H9 (cell line): Measurements from ENCODE around the gene TBC1D26. TPM values are rescaled to one million over a fixed set of nuclear protein-coding genes. Genes with fewer than 3 reads are reported as not detected.
"Not testable (repeated sequence)": the region's sequence is repeated elsewhere in the genome, so short reads cannot be mapped to it uniquely, and the experiment has no call there.

Source experiments
- DNase-seq: peaks from one replicate; pipeline ENCODE4 v3.0.0-alpha.2; 2017
- H2AFZ ChIP-seq: one replicate; pipeline ENCODE4 v1.6.1; 2013; ENCODE audit warnings: mild to moderate bottlenecking, low read length, control low read depth, moderate library complexity
- H2AK5ac ChIP-seq: 2 replicates; pipeline ENCODE4 v1.6.1; 2013; ENCODE audit warnings: low read length, control low read depth, mixed read lengths; ENCODE audit not compliant: insufficient read length
- H2BK120ac ChIP-seq: one replicate; pipeline ENCODE4 v1.6.1; 2013; ENCODE audit warnings: low read depth, mild to moderate bottlenecking, low read length, control low read depth, inconsistent platforms; ENCODE audit not compliant: poor library complexity, severe bottlenecking
- H2BK12ac ChIP-seq: 2 replicates; pipeline ENCODE4 v1.6.1; 2013; ENCODE audit warnings: low read length, control low read depth, mixed read lengths, low read depth; ENCODE audit not compliant: insufficient read length
- H2BK15ac ChIP-seq: 2 replicates; pipeline ENCODE4 v1.6.1; 2013; ENCODE audit warnings: low read depth, low read length, control low read depth
- H2BK20ac ChIP-seq: one replicate; pipeline ENCODE4 v1.6.1; 2013; ENCODE audit warnings: low read depth, mild to moderate bottlenecking, low read length, control low read depth, inconsistent platforms; ENCODE audit not compliant: poor library complexity, severe bottlenecking
- H2BK5ac ChIP-seq: 2 replicates; pipeline ENCODE4 v1.6.1; 2013; ENCODE audit warnings: low read length, control low read depth, mixed read lengths; ENCODE audit not compliant: insufficient read length
- H3K14ac ChIP-seq: 2 replicates; pipeline ENCODE4 v1.6.1; 2013; ENCODE audit warnings: low read length, control low read depth; ENCODE audit not compliant: insufficient read depth
- H3K18ac ChIP-seq: 2 replicates; pipeline ENCODE4 v1.6.1; 2013; ENCODE audit warnings: low read depth, mild to moderate bottlenecking, mixed read lengths, low read length, control low read depth; ENCODE audit not compliant: insufficient read length
- H3K23ac ChIP-seq: 2 replicates; pipeline ENCODE4 v1.6.1; 2013; ENCODE audit warnings: low read length, control low read depth, mixed read lengths, low read depth; ENCODE audit not compliant: insufficient read length
- H3K23me2 ChIP-seq: 2 replicates; pipeline ENCODE4 v1.6.1; 2013; ENCODE audit warnings: low read depth, mild to moderate bottlenecking, mixed read lengths, low read length, control low read depth; ENCODE audit not compliant: insufficient read length, poor library complexity, severe bottlenecking
- H3K27ac ChIP-seq: 2 replicates; pipeline ENCODE4 v1.5.1; 2013; ENCODE audit warnings: low read length, control low read depth, mixed read lengths, low read depth; ENCODE audit not compliant: insufficient read length
- H3K27me3 ChIP-seq: 2 replicates; pipeline ENCODE4 v1.6.1; 2013; ENCODE audit warnings: low read length, control low read depth, inconsistent platforms; ENCODE audit not compliant: insufficient read depth
- H3K4ac ChIP-seq: 2 replicates; pipeline ENCODE4 v1.6.1; 2013; ENCODE audit warnings: low read depth, mild to moderate bottlenecking, control low read depth, inconsistent platforms, low read length, moderate library complexity
- H3K4me1 ChIP-seq: 2 replicates; pipeline ENCODE4 v1.6.1; 2013; ENCODE audit warnings: low read length, control low read depth, inconsistent platforms; ENCODE audit not compliant: insufficient read depth
- H3K4me2 ChIP-seq: 2 replicates; pipeline ENCODE4 v1.6.1; 2013; ENCODE audit warnings: low read length, control low read depth, mixed read lengths; ENCODE audit not compliant: insufficient read length, insufficient read depth
- H3K56ac ChIP-seq: 2 replicates; pipeline ENCODE4 v1.6.1; 2013; ENCODE audit warnings: low read depth, mild to moderate bottlenecking, mixed read lengths, low read length, control low read depth; ENCODE audit not compliant: insufficient read length
- H3K79me1 ChIP-seq: 2 replicates; pipeline ENCODE4 v1.6.1; 2013; ENCODE audit warnings: low read depth, mild to moderate bottlenecking, moderate library complexity, low read length, control low read depth, inconsistent platforms; ENCODE audit not compliant: insufficient read depth, poor library complexity, severe bottlenecking
- H3K79me2 ChIP-seq: 2 replicates; pipeline ENCODE4 v1.6.1; 2013; ENCODE audit warnings: low read length, control low read depth, inconsistent platforms; ENCODE audit not compliant: insufficient read depth
- H3K9ac ChIP-seq: 2 replicates; pipeline ENCODE4 v1.6.1; 2013; ENCODE audit warnings: low read length, control low read depth, mixed read lengths; ENCODE audit not compliant: insufficient read length; ENCODE audit errors: extremely low read depth
- H3K9me3 ChIP-seq: one replicate; pipeline ENCODE4 v1.6.1; 2013; ENCODE audit warnings: low read depth, low read length, inconsistent platforms; ENCODE audit not compliant: control insufficient read depth
- H3T11ph ChIP-seq: one replicate; pipeline ENCODE4 v1.6.1; 2013; ENCODE audit warnings: mild to moderate bottlenecking, low read length, control low read depth, inconsistent platforms
- H4K20me1 ChIP-seq: one replicate; pipeline ENCODE4 v1.6.1; 2013; ENCODE audit not compliant: control insufficient read depth, insufficient read length, insufficient read depth
- H4K5ac ChIP-seq: 2 replicates; pipeline ENCODE4 v1.6.1; 2013; ENCODE audit warnings: low read depth, mild to moderate bottlenecking, mixed read lengths, low read length, control low read depth; ENCODE audit not compliant: insufficient read length
- H4K8ac ChIP-seq: replicated peaks from 2 replicates; pipeline ENCODE4 v1.6.1; 2013; ENCODE audit warnings: low read length, control low read depth, mixed read lengths, low read depth; ENCODE audit not compliant: insufficient read length
- H4K91ac ChIP-seq: 2 replicates; pipeline ENCODE4 v1.6.1; 2013; ENCODE audit warnings: low read depth, mild to moderate bottlenecking, moderate library complexity, mixed read lengths, low read length, control low read depth; ENCODE audit not compliant: insufficient read length
- H3K27ac Mint-ChIP-seq, 3 experiments: 2 replicates in 2 of 3; 3 replicates in 1 of 3; pipeline ENCODE4 v1.8.0; 2020 to 2021; ENCODE audit warnings: mixed read lengths in 3 of 3, mild to moderate bottlenecking in 1 of 3, moderate library complexity in 1 of 3
- H3K27me3 Mint-ChIP-seq: 2 replicates; pipeline ENCODE4 v1.8.0; 2021; ENCODE audit warnings: low read depth, mild to moderate bottlenecking, moderate library complexity, mixed read lengths
- H3K36me3 Mint-ChIP-seq, 3 experiments: 2 replicates in 2 of 3; 3 replicates in 1 of 3; pipeline ENCODE4 v1.8.0; 2020 to 2021; ENCODE audit warnings: low read depth in 3 of 3, mixed read lengths in 3 of 3; ENCODE audit not compliant: insufficient read depth in 1 of 3
- H3K4me1 Mint-ChIP-seq, 2 experiments: 2 replicates each; pipeline ENCODE4 v1.8.0; 2020; ENCODE audit warnings: mixed read lengths in 2 of 2
- H3K4me3 Mint-ChIP-seq, 2 experiments: 2 replicates in 1 of 2; 3 replicates in 1 of 2; pipeline ENCODE4 v1.8.0; 2020 to 2021; ENCODE audit warnings: mild to moderate bottlenecking in 2 of 2, mixed read lengths in 2 of 2, moderate library complexity in 1 of 2
- H3K9me3 Mint-ChIP-seq, 2 experiments: 2 replicates in 1 of 2; 3 replicates in 1 of 2; pipeline ENCODE4 v1.8.0; 2020; ENCODE audit warnings: mild to moderate bottlenecking in 2 of 2, mixed read lengths in 2 of 2, moderate library complexity in 1 of 2
- WGBS: extraction: QIAGEN DNeasy Blood & Tissue Kit; methylation state at CpG from one replicate; pipeline ENCODE4 v1.1.7; 2013; ENCODE audit warnings: missing lambda C conversion rate, low lambda C conversion rate, mixed read lengths; ENCODE audit not compliant: insufficient read length; ENCODE audit errors: extremely low coverage; 5-methylcytosine and 5-hydroxymethylcytosine counted together
- total RNA-seq: library from RNA; stranded (reverse); gene quantifications from 2 replicates; pipeline ENCODE4 v1.2.1, GENCODE V29; 2021

TBC1D26 gene
- total RNA-seq, 1 experiment from 2014 or later: 0.83 TPM

DNA sequence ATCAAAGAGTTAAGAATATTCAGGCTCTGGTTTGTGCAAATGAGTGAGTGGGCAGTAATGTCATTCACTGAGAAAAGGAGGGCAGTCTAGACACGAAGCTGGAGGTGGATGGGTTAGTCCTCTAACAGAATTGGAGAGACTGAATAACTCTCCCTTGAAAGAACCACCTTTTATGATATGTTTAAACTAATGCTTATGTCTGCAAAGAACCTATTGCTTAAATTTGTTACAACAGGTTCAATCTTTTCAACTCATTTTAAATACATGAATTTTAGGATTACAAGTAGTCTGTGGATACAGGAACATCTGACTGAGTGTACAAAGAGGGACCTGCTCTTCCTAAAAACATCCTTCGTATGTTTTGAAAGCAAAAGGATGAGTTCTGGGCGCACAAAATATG, 33.1 kb upstream of the TBC1D26 start:
- not testable (repeated sequence) for H3K27ac Mint-ChIP-seq, H3K18ac ChIP-seq, H2BK20ac ChIP-seq, H4K8ac ChIP-seq, H2BK12ac ChIP-seq, H3K79me1 ChIP-seq, H4K20me1 ChIP-seq, H3T11ph ChIP-seq, H3K4me1 Mint-ChIP-seq, H3K27me3 Mint-ChIP-seq, H3K9ac ChIP-seq, H3K9me3 Mint-ChIP-seq, H4K91ac ChIP-seq, DNase-seq, H3K79me2 ChIP-seq, H3K27ac ChIP-seq, H3K4me1 ChIP-seq, H3K14ac ChIP-seq, H2BK15ac ChIP-seq, H3K27me3 ChIP-seq, H2AFZ ChIP-seq, H3K56ac ChIP-seq, H2BK5ac ChIP-seq, H3K23ac ChIP-seq, H2BK120ac ChIP-seq, H3K23me2 ChIP-seq, H2AK5ac ChIP-seq, H3K4ac ChIP-seq, H3K9me3 ChIP-seq, H4K5ac ChIP-seq, H3K4me2 ChIP-seq
- Mint-ChIP-seq H3K36me3 (peaks cover 23 to 28% (median 24%) of the 10 kb centered on the region in 3 experiments), H3K4me3 (peak overlapping the region; percentile 87 to 90)
- whole genome bisulfite sequencing: no CpG with 5 or more reads among the region's 3 CpGs

- not testable (repeated sequence) for H3K23ac ChIP-seq, H3K9me3 Mint-ChIP-seq, H4K20me1 ChIP-seq, H2BK12ac ChIP-seq, H3K79me1 ChIP-seq, H3K27me3 ChIP-seq, H3K23me2 ChIP-seq, H2BK20ac ChIP-seq, H3K4me2 ChIP-seq, H3K9me3 ChIP-seq, H3K18ac ChIP-seq, H3K56ac ChIP-seq, H3K4me1 Mint-ChIP-seq, H3K4me1 ChIP-seq, H4K8ac ChIP-seq, H3T11ph ChIP-seq, H2BK15ac ChIP-seq, H3K79me2 ChIP-seq, H2AFZ ChIP-seq, H4K5ac ChIP-seq, H2BK120ac ChIP-seq, H2BK5ac ChIP-seq, H3K27ac ChIP-seq, H3K27me3 Mint-ChIP-seq, H4K91ac ChIP-seq, H2AK5ac ChIP-seq, H3K4ac ChIP-seq
- Histone ChIP-seq H3K14ac (peak within 1 kb of the TSS; percentile 60; the same call in 1 of the 2 replicates), H3K9ac (peak within 1 kb of the TSS; percentile 37)
- peak within 1 kb of the TSS in 2 of 3 experiments; percentile 87 to 93; a peak in 4 of 7 replicates for H3K27ac Mint-ChIP-seq
- H3K4me3 Mint-ChIP-seq: peak within 1 kb of the TSS; percentile 87 to 90
- peaks cover 25 to 30% (median 26%) of the 10 kb centered on the region in 3 experiments for H3K36me3 Mint-ChIP-seq
- peak; percentile 100 for DNase-seq
- no CpG with 5 or more reads among the region's 44 CpGs for WGBS
Observed at GRCh38 chr17:15699413-15699924, 32.6 kb upstream of the TBC1D26 start, which contains the start of gene ZNF286A. ZNF286A (plus strand) TSS chr17:15699752; CDS start chr17:15700330, 578 bp downstream.
